NCI-H2029 (cell line): Measurements from ENCODE around the gene YWHAE.
"Not testable (repeated sequence)": the region's sequence is repeated elsewhere in the genome, so short reads cannot be mapped to it uniquely, and the experiment has no call there.

Experiments used
- DNase-seq: peaks from one replicate; lab custom pipeline; 2025; lab: John Stamatoyannopoulos, UW

The YWHAE gene

DNA sequence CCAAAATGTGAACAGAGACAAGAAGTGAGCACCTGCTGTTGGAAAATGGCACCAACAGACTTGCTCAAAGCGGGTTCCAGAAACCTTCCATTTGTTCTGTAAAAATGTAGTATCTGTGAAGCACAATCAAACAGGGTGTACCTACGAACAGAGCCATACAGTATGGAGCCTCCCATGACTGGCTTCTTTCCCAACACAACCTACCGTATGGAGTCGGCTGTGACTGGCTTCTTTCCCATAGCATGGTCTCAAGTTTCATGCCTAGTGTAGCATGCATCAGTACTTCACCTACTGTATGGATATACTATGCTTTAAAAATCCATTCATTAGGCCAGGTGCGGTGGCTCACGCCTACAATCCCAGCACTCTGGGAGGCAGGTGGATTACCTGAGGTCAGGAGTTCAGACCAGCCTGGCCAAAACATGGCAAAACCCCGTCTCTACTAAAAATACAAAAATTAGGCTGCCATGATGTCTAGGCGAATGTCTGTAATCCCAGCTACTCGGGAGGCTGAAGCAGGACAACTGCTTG is 26.2 kb downstream of the YWHAE start:
- no peak for DNase-seq

DNA sequence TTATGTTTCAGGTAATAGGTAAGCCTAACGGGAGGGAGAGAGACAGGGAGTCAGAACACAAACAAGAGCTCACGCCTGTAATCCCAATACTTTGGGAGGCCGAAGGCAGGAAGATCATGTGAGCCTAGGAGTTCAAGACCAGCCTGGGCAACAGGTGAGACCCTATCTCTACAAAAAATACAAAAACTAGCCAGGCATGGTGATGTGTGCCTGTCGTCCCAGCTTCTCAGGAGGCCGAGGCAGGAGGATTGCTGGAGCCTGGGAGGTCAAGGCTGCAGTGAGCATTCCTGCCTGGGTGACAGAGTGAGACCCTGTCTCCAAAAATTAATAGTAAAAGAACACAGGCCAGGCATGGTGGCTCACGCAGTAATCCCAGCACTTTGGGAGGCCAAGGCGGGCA is 27.4 kb downstream of the YWHAE start:
- DNase-seq, result no peak

DNA sequence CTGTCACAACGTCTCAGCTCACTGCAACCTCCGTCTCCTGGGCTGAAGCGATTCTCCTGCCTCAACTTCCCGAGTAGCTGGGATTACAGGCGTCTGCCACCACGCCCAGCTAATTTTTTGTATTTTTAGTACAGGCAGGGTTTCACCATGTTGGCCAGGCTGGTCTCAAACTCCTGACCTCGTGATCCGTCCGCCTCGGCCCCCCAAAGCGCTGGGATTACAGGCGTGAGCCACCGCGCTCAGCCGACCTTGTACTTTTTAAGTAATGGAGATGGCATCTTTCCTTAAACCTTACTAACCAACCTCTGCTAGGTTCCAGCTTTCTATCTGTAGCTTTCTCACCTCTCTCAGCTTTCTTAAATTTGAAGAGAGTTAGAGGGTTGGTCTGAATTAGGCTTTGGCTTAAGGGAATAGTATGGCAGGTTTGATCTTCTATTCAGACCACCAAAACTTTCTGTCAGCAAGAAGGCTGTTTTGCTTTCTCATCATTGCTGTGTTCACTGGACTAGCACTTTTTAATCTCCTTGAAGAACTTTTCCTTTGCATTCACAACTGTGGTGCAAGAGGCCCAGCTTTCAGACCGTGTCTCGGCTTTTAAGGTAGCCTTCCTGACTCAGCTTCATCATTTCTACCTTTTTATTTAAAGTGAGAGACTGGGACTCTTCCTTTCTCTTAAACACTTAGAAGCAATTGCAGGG is 28.0 kb downstream of the YWHAE start:
- DNase-seq, result no peak

DNA sequence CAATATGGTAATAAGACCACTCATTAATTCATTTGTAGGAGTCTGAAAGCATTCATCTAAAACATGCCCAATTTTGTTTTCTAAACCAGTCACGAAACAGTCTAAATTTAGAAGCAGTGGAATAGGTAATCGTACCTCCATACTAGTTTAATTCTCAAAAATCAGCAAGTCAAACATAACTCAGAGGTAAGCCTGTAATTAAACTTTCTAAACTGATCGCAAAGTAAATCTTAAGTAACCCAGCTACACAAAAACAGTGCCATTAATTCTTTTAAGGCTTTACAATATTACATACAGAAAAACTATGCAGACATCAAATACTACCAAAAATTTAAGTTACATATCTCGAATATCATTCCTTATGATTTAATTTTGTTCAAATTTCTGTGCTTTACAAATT is 31.4 kb downstream of the YWHAE start:
- no peak for DNase-seq

DNA sequence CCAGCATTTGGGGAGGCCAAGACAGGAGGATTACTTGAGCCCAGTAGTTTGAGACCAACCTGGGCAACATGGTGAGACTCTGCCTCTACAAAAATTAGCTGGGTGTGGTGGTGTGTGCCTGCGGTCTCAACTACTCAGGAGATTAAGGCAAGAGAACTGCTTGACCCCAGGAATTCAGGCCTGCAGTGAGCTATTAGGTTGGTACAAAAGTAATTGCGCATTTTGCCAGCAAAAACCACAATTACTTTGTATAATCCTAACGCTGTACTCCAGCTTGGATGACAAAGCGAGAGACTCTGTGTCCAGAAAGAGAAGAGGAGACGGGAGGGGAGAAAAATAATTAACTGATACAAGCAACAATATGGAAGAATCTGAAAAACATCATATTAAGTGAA is 32.7 kb downstream of the YWHAE start:
- DNase-seq, result no peak

DNA sequence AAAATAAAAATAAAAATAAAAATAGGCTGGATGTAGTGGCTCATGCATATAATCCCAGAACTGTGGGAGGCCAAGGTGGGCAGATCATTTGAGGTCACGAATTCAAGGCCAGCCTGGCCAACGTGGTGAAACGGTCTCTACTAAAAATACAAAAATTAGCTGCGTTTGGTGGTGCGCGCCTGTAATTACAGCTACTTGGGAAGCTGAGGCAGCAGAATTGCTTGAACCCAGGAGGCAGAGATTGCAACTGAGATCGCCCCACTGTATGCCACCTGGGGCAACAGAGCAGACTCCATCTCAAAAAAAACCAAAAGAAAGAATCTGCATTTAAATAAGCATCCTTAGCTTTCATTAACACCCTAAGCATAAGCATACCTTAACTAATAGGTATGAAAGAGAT is 33.8 kb downstream of the YWHAE start:
- no peak for DNase-seq

DNA sequence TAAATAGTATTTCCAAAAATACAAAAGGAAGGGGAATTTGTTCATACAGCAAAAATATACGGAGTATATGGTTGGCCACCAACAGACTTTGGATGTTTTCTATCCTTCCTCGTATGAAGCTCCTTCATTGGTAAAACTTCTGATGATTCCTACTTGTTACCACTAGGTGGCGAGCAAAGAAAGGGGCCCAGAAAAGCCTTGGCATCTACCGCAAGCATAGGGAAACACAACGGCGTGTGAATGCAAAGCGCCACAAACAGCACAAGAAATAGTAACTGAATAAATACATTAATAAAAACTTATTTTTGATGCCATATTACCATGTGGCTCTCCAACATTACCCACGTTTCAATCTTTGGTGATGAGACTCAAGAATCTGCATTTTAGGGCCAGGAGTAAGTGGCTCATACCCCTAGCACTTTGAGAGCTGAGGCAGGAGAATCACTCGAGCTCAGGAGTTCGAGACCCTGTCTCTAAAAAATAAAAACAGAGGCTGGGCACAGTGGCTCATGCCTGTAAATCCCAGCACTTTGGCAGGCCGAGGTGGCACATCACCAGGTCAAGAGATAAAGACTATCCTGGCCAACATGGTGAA is 34.5 kb downstream of the YWHAE start:
- DNase-seq, result peak; percentile 23

DNA sequence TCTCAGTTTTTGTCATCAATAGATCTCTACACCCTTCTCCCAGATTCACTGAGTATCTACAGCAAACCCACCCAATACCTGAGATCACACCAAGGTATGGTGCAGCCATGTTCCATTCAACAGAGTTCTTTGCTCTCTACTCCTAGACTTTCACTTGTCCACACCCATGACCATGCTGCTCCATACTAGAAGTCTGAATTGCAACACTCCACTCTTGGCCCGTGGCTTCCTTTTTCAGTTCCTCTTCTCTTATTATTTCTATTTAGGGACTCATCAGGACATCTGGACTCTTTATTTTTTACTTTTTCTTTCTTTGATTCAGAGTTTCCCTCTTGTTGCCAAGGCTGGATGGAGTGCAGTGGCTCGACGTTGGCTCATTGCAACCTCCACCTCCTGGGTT is 37.1 kb downstream of the YWHAE start:
- no peak for DNase-seq

DNA sequence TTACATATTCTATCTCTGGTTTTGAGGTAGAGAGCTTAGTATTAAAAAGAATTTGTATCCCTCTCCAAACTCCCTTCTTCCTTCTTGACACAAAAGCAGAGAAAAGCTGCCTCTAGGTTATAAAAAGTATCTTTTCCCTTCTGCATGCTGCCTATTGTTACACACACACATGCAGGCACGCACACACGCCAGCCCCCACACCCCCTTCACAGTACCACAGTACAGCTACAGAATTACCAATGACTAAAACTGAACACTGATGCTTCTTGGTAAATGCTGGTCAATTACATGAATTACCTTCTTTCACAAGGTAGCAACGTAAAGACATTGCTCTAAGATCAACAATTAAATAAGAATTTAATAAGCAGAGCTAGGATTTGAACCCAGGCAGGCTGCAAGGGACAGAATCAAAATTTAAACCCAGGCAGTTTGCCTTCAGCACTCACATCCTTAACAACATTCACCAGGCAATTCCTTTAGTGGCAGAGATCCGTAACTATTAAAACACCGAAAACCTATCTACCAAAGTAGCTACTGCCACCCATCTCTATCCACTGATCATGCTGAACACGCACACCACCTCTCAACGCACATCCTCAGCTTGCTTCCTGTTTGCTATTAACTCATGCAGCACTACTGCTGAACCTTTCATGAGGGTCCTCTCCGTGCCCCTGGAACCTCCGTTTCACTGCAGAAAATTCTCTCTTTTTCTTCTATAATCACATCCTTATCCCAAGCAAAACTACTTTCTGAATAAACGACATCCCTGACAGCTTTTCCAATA is 37.8 kb downstream of the YWHAE start:
- DNase-seq, result no peak

DNA sequence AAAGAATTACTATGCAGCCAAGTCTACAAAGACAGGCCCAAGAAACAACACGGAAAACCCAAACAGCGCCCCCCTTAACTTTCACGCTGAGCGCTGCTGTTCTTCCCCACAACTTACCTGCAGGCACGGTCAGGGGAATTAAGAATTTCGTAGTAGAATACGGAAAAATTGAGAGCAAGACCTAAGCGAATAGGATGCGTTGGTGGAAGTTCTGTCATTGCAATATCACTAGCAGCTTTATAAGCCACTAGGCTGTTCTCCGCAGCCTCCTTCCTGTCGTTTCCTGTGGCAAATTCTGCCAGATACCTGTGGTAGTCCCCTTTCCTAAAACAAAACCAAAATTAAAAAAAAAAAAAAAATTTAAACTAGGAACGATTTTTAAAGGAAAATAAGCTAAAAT is 39.0 kb downstream of the YWHAE start:
- DNase-seq, result no peak

DNA sequence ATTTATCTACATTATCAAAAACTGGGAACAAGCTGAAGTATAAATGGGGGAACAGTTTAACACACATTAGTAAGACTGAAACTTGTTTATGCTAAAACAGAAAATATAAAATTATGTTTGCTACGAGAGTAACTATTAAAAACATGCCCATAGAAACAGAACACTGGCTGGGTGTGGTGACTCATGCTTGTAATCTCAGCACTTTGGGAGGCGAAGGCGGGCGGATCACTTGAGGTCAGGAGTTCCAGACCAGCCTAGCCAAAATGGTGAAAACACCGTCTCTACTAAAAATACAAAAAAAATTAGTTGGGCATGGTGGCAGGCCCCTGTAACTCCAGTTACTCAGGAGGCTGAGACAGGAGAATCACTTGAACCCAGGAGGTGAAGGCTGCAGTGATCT is 39.7 kb downstream of the YWHAE start:
- not testable (repeated sequence) for DNase-seq

DNA sequence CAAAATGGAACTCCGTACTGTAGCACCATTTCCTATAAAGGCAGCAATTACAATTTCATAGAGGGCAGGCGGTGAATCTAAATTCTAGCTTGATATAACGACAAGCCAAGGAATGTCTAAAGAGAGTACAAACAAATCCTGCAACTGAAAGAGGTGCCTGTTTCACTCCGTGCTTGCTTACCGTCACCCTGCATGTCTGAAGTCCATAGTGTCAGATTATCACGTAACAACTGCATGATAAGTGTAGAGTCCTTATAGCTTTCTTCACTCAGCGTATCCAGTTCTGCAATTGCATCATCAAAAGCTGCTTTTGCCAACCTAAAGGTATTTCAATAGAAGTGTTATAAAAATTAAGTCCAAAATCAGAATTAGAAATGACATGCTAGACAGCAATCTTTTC is 46.0 kb downstream of the YWHAE start:
- DNase-seq, result no peak

DNA sequence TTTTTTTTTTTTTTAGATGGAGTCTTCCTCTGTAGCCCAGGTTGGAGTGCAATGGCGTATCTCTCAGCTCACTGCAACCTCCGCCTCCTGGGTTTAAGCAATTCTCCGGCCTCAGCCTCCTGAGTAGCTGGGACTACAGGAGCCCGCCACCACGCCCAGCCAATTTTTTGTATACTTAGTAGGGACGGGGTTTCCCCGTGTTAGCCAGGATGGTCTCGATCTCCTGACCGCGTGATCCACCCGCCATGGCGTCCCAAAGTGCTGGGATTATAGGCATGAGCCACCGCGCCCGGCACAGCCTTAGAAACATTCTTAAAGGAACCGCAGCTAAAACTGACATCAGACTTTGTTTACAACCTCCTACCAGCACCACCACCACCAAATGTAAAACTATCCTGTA is 47.5 kb downstream of the YWHAE start:
- DNase-seq, result not testable (repeated sequence)

DNA sequence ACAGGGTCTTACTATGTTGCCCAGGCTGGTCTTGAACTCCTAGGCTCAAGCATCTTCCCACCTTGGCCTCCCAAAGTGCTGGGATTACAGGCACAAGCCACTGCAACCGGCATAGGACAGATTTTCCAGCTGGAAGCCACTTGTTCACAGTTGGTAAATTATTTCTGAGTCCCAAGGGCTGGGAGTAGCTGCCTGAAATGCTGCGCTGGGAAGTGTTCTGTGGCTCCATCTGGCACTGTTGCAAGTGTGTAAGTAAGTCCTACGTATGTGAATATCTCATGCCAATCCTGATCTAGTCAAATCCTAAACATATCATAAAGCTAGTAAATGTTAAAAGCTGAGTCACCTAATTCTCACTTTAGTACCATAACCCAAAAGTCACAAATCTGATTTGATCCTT is 48.1 kb downstream of the YWHAE start:
- no peak for DNase-seq

DNA sequence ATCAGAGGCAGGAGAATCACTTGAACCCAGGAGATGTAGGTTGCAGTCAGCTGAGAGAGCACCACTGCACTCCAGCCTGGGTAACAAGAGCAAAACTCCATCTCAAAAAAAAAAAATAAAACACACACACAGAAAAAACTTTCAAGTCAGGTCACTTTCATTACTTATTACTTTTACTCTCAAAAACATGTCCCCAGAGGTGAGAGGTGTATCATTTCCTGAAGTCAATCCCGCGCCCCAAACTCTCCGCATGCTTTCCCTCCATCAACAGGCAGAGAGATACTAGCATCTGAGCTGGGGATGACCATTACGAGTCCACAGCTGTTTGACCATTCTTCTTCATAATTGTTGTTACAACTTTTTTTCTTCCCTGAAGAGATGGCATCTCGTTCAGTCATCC is 48.7 kb downstream of the YWHAE start:
- DNase-seq, result no peak

DNA sequence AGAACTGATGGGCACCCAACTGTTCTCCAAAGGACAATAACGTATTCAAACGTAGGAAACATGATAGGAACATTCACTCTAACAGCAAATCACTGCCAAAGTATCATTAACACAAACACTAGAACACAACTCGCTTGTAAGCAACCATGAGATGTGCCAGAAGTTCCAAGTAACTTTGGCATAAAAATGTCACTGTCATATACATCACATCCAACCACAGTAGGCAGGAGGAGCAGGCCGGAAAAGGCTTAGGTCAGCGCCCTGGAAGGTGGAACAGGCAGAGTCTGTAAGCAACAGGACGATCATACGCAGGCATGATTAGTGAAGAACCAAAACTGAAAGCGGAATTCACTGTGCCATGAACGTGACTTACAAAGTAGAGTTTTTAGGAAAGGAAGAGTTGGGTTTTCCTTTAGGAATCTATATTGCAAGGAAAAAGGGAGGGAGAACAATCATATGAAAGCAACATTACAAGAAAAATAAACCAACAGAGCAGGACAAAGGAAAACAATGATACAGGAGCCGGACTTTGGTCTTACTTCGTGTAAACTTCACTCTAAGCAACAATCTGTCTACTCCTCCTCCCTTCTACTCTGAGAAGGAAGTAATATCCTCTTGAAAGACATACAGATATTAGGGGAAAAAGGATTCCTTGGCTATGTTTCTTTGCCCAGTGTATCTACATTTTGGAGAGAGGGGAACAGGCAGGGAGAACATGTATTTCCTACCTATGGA is 52.3 kb downstream of the YWHAE start:
- no peak for DNase-seq

DNA sequence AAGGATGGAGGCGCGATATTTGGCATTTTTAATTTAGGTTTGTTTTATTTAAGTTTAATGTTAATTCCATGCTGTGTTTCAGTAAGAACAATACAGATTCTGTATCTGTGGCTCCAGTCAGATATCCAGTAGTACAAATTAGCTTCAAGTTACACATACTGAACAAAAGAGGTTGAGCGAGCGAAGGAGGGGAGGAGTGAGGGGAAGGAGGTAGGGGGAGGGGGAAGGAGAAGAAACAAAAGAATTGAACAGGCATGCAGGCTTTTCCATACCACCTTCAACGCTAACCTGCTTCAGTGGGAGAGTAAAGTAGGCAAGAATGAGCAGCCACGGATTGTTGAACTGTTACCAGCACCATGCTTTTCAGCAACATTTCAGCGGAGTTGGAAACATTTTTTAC is 55.5 kb downstream of the YWHAE start:
- DNase-seq, result no peak

DNA sequence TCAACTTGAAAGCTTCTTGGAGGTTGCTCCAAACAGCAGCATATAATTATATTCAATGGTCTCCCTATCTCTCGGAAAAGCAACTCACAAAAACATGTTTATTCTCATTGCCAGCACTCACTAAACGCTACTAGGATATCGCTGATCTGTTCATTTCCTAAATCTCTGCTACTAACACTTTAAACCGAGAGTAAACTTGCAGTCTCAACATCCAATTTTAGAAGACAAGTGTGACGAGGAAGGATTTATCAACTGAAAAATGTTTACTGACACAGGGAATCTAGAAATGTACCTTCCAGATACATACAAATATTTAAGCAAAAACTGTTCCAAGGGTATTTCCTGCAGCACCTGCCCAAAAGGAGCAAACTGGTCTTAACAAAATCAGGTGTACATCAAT is 56.5 kb downstream of the YWHAE start:
- no peak for DNase-seq

DNA sequence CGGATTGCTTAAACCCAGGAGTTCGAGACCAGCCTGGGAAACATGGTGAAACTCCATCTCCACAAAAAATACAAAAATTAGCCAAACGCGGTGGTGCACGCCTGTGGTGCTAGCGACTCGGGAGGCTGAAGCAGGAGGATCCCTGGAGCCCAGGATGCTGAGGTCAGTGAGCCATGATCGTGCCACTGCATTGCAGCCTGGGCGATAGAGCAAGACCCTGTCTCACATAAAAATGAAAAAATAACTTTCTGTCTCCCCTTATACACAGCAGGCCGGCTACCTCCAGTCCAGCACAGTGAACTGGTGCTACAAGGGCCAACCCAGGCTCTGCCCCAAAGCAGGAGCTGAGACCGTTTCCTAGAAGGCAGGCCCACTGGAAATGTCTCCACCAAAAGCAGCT is 59.7 kb downstream of the YWHAE start:
- DNase-seq, result no peak

DNA sequence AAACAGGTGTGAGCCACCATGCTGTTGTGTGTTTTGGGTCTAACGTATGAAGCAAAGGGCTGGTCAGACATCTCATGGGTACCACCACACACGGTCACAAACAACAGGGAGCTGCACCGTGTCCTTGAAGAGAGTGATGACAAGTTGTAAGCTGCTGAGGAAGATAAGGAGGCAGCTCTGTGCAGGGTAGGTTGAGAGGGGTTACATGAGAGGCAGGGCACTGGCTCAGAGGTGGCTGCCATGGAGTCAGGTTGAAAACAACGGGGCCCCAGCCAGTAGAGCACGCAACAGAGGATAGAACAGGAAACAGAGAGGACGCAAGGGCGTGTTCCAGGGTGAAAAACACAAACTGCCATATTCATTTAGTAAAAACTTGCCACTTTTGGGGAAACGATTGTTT is 68.3 kb downstream of the YWHAE start:
- no peak for DNase-seq

DNA sequence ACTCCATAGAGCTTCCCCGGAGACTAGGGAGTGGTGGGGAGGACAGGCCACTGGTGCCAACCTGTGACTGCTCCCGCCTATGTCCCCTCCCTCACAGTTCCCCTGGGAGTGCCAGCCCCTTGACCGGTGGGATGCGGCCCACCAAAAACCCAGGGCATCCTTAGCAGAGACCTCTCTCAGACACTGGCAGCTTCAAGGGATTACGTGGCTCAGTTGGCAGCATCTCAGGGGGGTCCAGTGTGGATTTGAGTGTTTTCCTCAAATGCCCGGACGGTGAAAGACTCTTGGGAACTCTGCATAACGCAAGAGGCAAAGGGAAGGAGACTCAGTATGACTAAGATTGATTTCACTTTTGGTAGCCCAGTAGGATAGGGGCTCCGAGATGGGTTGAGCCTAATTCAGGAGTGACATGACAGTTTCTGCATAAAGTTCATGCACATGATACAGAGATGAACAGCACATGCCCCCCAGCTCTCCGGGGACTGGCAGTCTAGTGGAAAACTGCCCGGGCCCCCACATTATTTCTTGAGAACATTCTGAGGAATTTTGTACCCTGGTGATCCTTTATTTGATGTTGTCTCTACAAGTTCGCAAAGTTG is 70.2 kb downstream of the YWHAE start:
- no peak for DNase-seq

DNA sequence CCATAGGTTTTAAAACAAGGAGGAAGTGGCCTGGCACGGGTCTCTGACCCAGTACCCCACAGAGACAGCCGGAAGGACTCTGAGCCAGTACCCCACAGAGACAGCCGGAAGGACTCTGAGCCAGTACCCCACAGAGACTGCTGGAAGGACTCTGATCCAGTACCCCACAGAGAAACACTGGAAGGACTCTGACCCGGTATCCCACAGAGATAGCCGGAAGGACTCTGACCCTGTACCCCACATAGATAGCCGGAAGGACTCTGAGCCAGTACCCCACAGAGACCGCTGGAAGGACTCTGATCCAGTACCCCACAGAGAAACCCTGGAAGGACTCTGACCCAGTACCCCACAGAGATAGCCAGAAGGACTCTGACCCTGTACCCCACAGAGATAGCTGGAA is 71.6 kb downstream of the YWHAE start:
- no peak for DNase-seq
